ENCODE results near the gene TEAD4. TPM values are rescaled to one million over a fixed set of nuclear protein-coding genes. Genes with fewer than 3 reads are reported as not detected.

Gene TEAD4
- total RNA-seq, 2 donors from 2014 or later: 35.7 to 82.5 TPM

DNA sequence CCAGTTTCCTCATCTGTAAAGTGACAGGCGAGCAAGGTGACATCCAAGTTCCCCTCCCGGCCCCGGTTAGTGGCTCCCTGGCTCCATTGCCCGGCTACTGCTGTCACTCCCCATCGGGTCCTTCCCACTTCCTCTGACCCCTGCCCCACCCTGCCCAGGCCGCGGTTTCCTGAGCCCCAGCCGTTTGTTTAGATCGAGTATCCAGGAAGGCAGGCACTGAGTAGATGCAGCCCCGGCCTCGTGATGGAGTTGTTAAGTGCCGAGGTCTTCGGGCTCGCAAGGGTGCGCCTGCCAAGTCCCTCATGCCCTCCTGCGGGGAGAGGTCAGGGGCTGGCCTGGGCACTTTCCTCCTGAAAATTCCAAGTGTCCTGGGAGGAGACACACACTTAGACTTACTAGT lies 55.4 kb downstream of the TEAD4 start:
- DNase-seq: peak; percentile 60
- H3K36me3 ChIP-seq (ENCODE audit: control insufficient read depth, insufficient read depth, low read length): peaks cover 14% of the 10 kb centered on the region

DNA sequence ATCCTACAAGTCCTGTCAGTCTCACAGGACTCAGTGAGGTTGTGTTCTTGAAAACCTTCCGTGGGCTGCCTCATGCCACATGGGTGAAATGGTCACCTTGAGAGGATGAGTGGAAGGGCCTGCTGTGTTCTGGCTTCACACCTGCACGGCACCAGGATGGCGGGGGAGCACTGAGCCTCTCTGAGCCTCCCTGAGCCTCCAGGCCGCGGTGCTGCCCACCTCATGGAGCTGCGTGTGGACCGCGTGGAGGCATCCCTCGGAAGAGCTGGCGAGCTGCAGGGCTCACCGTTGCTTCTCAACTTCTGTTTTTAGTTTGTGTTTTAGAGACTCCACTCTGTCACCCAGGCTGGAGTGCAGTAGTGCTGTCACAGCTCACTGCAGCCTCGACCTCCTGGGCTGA lies 56.2 kb downstream of the TEAD4 start:
- DNase-seq: no peak
- TF ChIP-seq, protein P1, sequence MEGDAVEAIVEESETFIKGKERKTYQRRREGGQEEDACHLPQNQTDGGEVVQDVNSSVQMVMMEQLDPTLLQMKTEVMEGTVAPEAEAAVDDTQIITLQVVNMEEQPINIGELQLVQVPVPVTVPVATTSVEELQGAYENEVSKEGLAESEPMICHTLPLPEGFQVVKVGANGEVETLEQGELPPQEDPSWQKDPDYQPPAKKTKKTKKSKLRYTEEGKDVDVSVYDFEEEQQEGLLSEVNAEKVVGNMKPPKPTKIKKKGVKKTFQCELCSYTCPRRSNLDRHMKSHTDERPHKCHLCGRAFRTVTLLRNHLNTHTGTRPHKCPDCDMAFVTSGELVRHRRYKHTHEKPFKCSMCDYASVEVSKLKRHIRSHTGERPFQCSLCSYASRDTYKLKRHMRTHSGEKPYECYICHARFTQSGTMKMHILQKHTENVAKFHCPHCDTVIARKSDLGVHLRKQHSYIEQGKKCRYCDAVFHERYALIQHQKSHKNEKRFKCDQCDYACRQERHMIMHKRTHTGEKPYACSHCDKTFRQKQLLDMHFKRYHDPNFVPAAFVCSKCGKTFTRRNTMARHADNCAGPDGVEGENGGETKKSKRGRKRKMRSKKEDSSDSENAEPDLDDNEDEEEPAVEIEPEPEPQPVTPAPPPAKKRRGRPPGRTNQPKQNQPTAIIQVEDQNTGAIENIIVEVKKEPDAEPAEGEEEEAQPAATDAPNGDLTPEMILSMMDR (conservative IDR thresholded peaks at IDR 0.05): no peak
- H3K27ac Mint-ChIP-seq: peak overlapping the region; percentile 65

More for the DNA sequence above, 55.4 kb downstream of the TEAD4 start:
- Histone ChIP-seq H3K27me3 (ENCODE audit: control insufficient read depth, insufficient read depth, low read length, poor library complexity, severe bottlenecking) (no peaks in the 10 kb centered on the region), H3K27ac (ENCODE audit: low read depth, low read length) (no peak overlapping the region), H3K4me3 (ENCODE audit: low read length) (no peak overlapping the region), H3K4me1 (ENCODE audit: control insufficient read depth, insufficient read depth, low read length) (no peaks in the 10 kb centered on the region), H3K9me3 (ENCODE audit: control insufficient read depth, low read length) (no peaks in the 10 kb centered on the region), H3K9ac (ENCODE audit: extremely low read depth, low read length, poor library complexity, severe bottlenecking) (no peak overlapping the region)
- H3K4me1 Mint-ChIP-seq: no peaks in the 10 kb centered on the region
- no peaks in the 10 kb centered on the region for H3K9me3 Mint-ChIP-seq
- WGBS, 2 experiments (ENCODE audit: insufficient coverage in 1 of 2, insufficient read length in 1 of 2): 83 to 90% methylated on average over 14 to 16 of the region's 16 CpGs
- peaks cover 61% of the 10 kb centered on the region for H3K36me3 Mint-ChIP-seq (ENCODE audit: low read depth)
- peak overlapping the region; percentile 55 for H3K27ac Mint-ChIP-seq
- no peak overlapping the region for H3K4me3 Mint-ChIP-seq
- TF ChIP-seq, protein P1 (conservative IDR thresholded peaks at IDR 0.05): no peak
- no peaks in the 10 kb centered on the region for H3K27me3 Mint-ChIP-seq (ENCODE audit: insufficient read depth)

DNA sequence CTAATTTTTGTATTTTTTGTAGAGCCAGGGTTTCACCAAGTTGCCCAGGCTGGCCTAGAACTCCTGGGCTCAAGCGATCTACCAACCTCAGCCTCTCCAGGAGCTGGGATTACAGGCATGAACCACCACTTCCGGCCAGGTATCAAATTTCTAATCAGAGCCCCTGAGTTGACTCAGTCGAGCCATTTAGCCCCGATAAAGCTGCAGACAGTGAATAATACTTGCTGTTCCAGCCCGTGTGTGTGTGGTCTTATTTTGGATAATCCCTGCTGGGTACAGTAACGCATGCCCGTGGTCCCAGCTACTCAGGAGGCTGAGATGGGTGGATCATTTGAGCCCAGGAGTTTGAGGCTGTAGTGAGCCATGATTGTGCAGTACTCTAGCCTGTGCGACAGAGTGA lies 57.0 kb downstream of the TEAD4 start:
- TF ChIP-seq, protein P1 (conservative IDR thresholded peaks at IDR 0.05): no peak
- Mint-ChIP-seq H3K36me3 (ENCODE audit: low read depth) (peaks cover 67% of the 10 kb centered on the region), H3K9me3 (no peaks in the 10 kb centered on the region), H3K4me3 (no peak overlapping the region), H3K4me1 (no peaks in the 10 kb centered on the region), H3K27me3 (ENCODE audit: insufficient read depth) (no peaks in the 10 kb centered on the region), H3K27ac (peak overlapping the region; percentile 78)
- no peak for DNase-seq
- H3K27ac ChIP-seq (ENCODE audit: low read depth, low read length): no peak overlapping the region
- H3K27me3 ChIP-seq (ENCODE audit: control insufficient read depth, insufficient read depth, low read length, poor library complexity, severe bottlenecking): no peaks in the 10 kb centered on the region
- H3K9me3 ChIP-seq (ENCODE audit: control insufficient read depth, low read length): no peaks in the 10 kb centered on the region
- no peaks in the 10 kb centered on the region for H3K4me1 ChIP-seq (ENCODE audit: control insufficient read depth, insufficient read depth, low read length)
- no peak overlapping the region for H3K9ac ChIP-seq (ENCODE audit: extremely low read depth, low read length, poor library complexity, severe bottlenecking)
- H3K4me3 ChIP-seq (ENCODE audit: low read length): no peak overlapping the region
- WGBS, 2 experiments (ENCODE audit: insufficient coverage in 1 of 2, insufficient read length in 1 of 2): 79 to 81% methylated on average over 8 of the region's 8 CpGs
- peaks cover 14% of the 10 kb centered on the region for H3K36me3 ChIP-seq (ENCODE audit: control insufficient read depth, insufficient read depth, low read length)

More for the DNA sequence above, 56.2 kb downstream of the TEAD4 start:
- no peaks in the 10 kb centered on the region for H3K4me1 ChIP-seq (ENCODE audit: control insufficient read depth, insufficient read depth, low read length)
- H3K9ac ChIP-seq (ENCODE audit: extremely low read depth, low read length, poor library complexity, severe bottlenecking): no peak overlapping the region
- no peaks in the 10 kb centered on the region for H3K9me3 ChIP-seq (ENCODE audit: control insufficient read depth, low read length)
- no peaks in the 10 kb centered on the region for H3K27me3 ChIP-seq (ENCODE audit: control insufficient read depth, insufficient read depth, low read length, poor library complexity, severe bottlenecking)
- Mint-ChIP-seq H3K4me1 (no peaks in the 10 kb centered on the region), H3K4me3 (no peak overlapping the region), H3K27me3 (ENCODE audit: insufficient read depth) (no peaks in the 10 kb centered on the region), H3K36me3 (ENCODE audit: low read depth) (peaks cover 68% of the 10 kb centered on the region), H3K9me3 (no peaks in the 10 kb centered on the region)
- H3K36me3 ChIP-seq (ENCODE audit: control insufficient read depth, insufficient read depth, low read length): peaks cover 14% of the 10 kb centered on the region
- no peak overlapping the region for H3K4me3 ChIP-seq (ENCODE audit: low read length)
- H3K27ac ChIP-seq (ENCODE audit: low read depth, low read length): no peak overlapping the region
- WGBS, 2 experiments (ENCODE audit: insufficient coverage in 1 of 2, insufficient read length in 1 of 2): 95 to 96% methylated on average over 10 to 12 of the region's 12 CpGs
